ENCODE data around the gene YWHAH. TPM values are rescaled to one million over a fixed set of nuclear protein-coding genes. Genes with fewer than 3 reads are reported as not detected.

YWHAH gene
- total and polyA plus RNA-seq, 2 of the 8 experiments (the other 6 are each of a cell fraction or from before 2014, with no cell fraction given) = 146 to 247 TPM

- H3K27me3 ChIP-seq (replicated peaks in 1 of 4; ENCODE audit: control insufficient read depth in 3 of 4, extremely low read depth in 1 of 4, insufficient read depth in 3 of 4, low read length in 3 of 4) = no peaks in the 10 kb centered on the region
- peak overlapping the region; percentile 91 for H3K27ac ChIP-seq (ENCODE audit: low read depth, low read length)
- peaks cover 9% of the 10 kb centered on the region; the same call in 1 of the 2 replicates for H3K23me2 ChIP-seq (ENCODE audit: low read depth, low read length)
- H4K5ac ChIP-seq (ENCODE audit: insufficient read length, low read depth, low read length) = peak overlapping the region; percentile 68
- peak overlapping the region; percentile 97 for H4K8ac ChIP-seq (ENCODE audit: extremely low read depth, insufficient read depth, low read length)
- H3K9ac ChIP-seq (replicated peaks in 1 of 4; ENCODE audit: extremely low read depth in 1 of 4, low read depth in 3 of 4, low read length in 3 of 4) = peak overlapping the region; percentile 94 to 100 (median 97)
- H3K23ac ChIP-seq (ENCODE audit: insufficient read length) = no peak overlapping the region
- H3K79me1 ChIP-seq (ENCODE audit: low read depth, low read length) = peaks cover 6% of the 10 kb centered on the region
- no peak overlapping the region for H2BK20ac ChIP-seq (ENCODE audit: low read length)
- WGBS, 2 experiments (ENCODE audit: extremely low coverage in 1 of 2, insufficient coverage in 1 of 2, insufficient read length in 1 of 2, insufficient replicate concordance in 2 of 2, low coverage in 1 of 2, low lambda C conversion rate in 2 of 2, missing lambda C conversion rate in 1 of 2) = 2% methylated on average over 13 of the region's 76 CpGs; no CpG with 5 or more reads in 1 of the 2 experiments
- no peak overlapping the region for H2BK12ac ChIP-seq (ENCODE audit: low read depth, low read length)
- peak overlapping the region; percentile 37 for H3K14ac ChIP-seq (ENCODE audit: insufficient read length)
- POLR2A ChIA-PET (ENCODE audit: partially characterized antibody) = interaction anchor here (0.6 to 3.5 kb wide), 12 partner anchors 9 to 126 kb away, joined by 3 to 39 read pairs (median 4); no protein-coding TSS in a partner anchor
- CTCF ChIA-PET (ENCODE audit: partially characterized antibody) = interaction anchor here (0.6 to 2.2 kb wide), 6 partner anchors 18 to 279 kb away, joined by 3 to 5 read pairs (median 4); no protein-coding TSS in a partner anchor
- no peaks in the 10 kb centered on the region for H3K9me3 ChIP-seq (ENCODE audit: insufficient read depth in 2 of 2, low read depth in 1 of 2, low read length in 1 of 2)
- H2BK120ac ChIP-seq (replicated peaks; ENCODE audit: low read depth, low read length) = no peak overlapping the region
- peaks cover 0 to 28% (median 8%) of the 10 kb centered on the region in 4 experiments; a peak in 4 of 8 replicates for H3K36me3 ChIP-seq (ENCODE audit: control insufficient read depth in 2 of 4, insufficient read depth in 4 of 4, low read length in 3 of 4)
- H3K4me2 ChIP-seq (ENCODE audit: insufficient read depth in 1 of 2, low read depth in 2 of 2, low read length in 2 of 2) = peak overlapping the region; percentile 86 to 98
- H2BK15ac ChIP-seq (ENCODE audit: low read length) = no peak overlapping the region
- peak overlapping the region; percentile 66 for H3K56ac ChIP-seq (replicated peaks; ENCODE audit: insufficient read length, low read depth, low read length)
- FAIRE-seq (no peak), DNase-seq (ENCODE audit: low read depth in 1 of 2, low spot score in 2 of 2) (peak in 1 of 2 experiments; percentile 71)
- peak overlapping the region; percentile 80 to 92 (median 85) for H3K4me3 ChIP-seq (ENCODE audit: extremely low read depth in 1 of 4, insufficient read depth in 2 of 4, low read depth in 3 of 4, low read length in 4 of 4)
- peak overlapping the region; percentile 43; the same call in 1 of the 2 replicates for H3K18ac ChIP-seq (ENCODE audit: extremely low read depth, low read length)
- H2BK5ac ChIP-seq (ENCODE audit: low read depth, low read length) = peak overlapping the region; percentile 89
- no peak overlapping the region for H2AFZ ChIP-seq (ENCODE audit: low read length)
- peaks cover 2 to 14% (median 11%) of the 10 kb centered on the region in 4 experiments; a peak in 6 of 7 replicates for H3K4me1 ChIP-seq (replicated peaks in 1 of 4; ENCODE audit: control insufficient read depth in 3 of 4, insufficient read depth in 4 of 4, low read length in 3 of 4)
- H4K91ac ChIP-seq (replicated peaks; ENCODE audit: insufficient read length, low read length) = peak overlapping the region; percentile 46
- peaks cover 6 to 10% of the 10 kb centered on the region in 2 experiments for H4K20me1 ChIP-seq (replicated peaks in 1 of 2; ENCODE audit: control insufficient read depth in 1 of 2, insufficient read depth in 2 of 2, low read length in 2 of 2)
- H3K4ac ChIP-seq (replicated peaks; ENCODE audit: insufficient read length, low read depth, low read length) = peak overlapping the region; percentile 59
- peaks cover 22 to 50% of the 10 kb centered on the region in 2 experiments for H3K79me2 ChIP-seq (ENCODE audit: control insufficient read depth in 1 of 2, insufficient read depth in 2 of 2, low read length in 2 of 2)
- H2AK5ac ChIP-seq (ENCODE audit: low read depth, low read length) = no peak overlapping the region
- TF ChIP-seq POLR2A (IDR thresholded peaks at IDR 0.05; ENCODE audit: control extremely low read depth in 1 of 2, low read depth in 2 of 2, low read length in 2 of 2) = peak in 1 of 2 experiments; percentile 73; a peak in 2 of 3 replicates
- no peak for TF ChIP-seq EZH2 (IDR thresholded peaks at IDR 0.05; ENCODE audit: low read depth, low read length, severe bottlenecking)
- peak in 1 of 2 experiments; percentile 0; a peak in 1 of 4 replicates for TF ChIP-seq RAD21 (IDR thresholded peaks at IDR 0.05 in 1 of 2, conservative IDR thresholded peaks at IDR 0.05 in 1 of 2; ENCODE audit: low read depth in 2 of 2, low read length in 2 of 2)
- TF ChIP-seq HDAC2 (IDR thresholded peaks at IDR 0.05; ENCODE audit: borderline replicate concordance in 1 of 2, low read depth in 2 of 2, low read length in 2 of 2) = 0 out of 4 replicates have a peak, but pooled peaks of 1 of the 2 experiments have one; percentile 22
- peak; percentile 45 for TF ChIP-seq POLR2AphosphoS5 (IDR thresholded peaks at IDR 0.05; ENCODE audit: low read depth, low read length)
- TF ChIP-seq E2F6 (IDR thresholded peaks at IDR 0.05) = no peak
- TF ChIP-seq PHF8 (conservative IDR thresholded peaks at IDR 0.05; ENCODE audit: low read depth, low read length) = peak; percentile 13; the same call in 1 of the 2 replicates
- no peak for TF ChIP-seq YY1 (IDR thresholded peaks at IDR 0.05; ENCODE audit: low read depth, low read length)
- TF ChIP-seq ASH2L (IDR thresholded peaks at IDR 0.05; ENCODE audit: low read length) = peak; percentile 8
- no peak for TF ChIP-seq GABPA (IDR thresholded peaks at IDR 0.05; ENCODE audit: borderline replicate concordance, insufficient read depth, low read length)
Measured at GRCh38 chr22:31944700-31945442, 536 bp downstream of the YWHAH start.

All from H1 (cell line).